GM11168 (cell line): ENCODE results near the gene CCDC178.

Source experiments
- in situ Hi-C: fragments of 300-500 bp; cut with MboI; formaldehyde crosslinking; loops from one replicate; pipeline ENCODE4 v1.12.0; 2022; ENCODE audit warnings: low sequenced_read_pairs; ENCODE audit not compliant: unreplicated experiment

CCDC178 gene

DNA sequence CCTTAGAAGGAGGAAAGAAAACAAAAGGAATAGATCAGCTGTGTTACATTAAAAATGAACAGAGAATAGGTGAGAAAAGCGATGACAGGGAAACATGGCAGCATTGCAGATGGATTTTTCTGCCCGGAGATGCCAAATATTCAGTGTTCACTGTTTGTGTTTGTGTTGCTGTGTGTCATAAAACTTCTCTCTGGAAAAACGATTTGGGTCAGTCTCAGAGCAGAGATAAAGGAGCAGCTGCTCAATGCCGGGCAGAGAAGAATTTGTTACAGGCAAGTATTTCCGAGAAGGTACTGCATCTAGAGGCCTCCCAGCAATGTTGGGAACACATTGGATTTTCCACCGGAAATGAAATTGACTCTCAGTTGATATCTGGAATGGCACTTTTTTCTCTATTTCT lies 511.3 kb downstream of the CCDC178 start:
- in situ Hi-C loops, result no loop called here

GRCh38 chr18:32922951-32923430 lies 517.5 kb downstream of the CCDC178 start:
- in situ Hi-C loops, result loop anchor here (5.0 kb wide), 1 partner anchor 191 kb away; no protein-coding TSS in a partner anchor

DNA sequence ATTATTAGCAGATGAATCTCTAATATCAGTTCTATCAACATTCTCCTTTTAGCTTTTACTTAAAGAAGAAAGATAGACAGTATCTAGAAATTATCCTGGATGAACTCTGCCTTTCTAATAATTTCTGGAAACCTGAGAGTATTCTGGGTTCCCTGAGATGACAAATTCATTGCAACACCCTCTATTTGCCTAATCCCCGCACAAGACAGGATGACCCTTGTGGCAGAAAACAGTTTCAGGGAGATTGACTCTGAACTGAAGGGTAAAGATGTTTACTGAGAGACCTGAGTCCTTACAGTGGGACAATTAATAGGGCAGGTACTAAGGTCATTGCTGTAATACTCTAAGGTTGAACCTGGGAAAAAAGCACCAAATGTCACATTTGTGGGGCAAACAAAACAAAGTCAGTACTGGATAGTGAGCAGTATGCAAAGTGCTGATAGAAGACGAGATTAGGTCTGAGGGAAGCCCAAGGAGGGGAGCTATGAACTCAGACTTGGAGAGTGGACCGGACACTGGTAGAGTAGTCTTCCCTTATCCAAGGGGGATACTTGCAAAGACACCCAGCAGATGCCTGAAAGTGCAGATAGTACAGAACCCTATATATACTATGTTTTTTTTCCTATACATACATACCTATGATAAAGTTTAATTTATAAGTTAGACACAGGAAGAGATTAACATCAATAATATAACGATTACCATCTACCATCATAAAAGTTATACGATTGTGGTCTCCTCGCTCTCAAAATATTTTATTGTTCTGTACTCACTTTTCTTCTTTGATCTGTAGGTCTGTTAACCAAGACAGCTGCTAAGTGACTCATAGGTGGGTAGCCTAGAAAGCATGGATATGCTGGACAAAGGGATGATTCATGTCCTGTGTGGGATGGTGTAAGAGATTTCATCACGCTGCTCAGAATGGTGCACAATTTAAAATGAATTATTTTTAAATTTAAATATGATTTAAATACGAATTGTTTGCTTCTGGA lies 519.4 kb downstream of the CCDC178 start:
- in situ Hi-C loops, result loop anchor here (5.0 kb wide), 1 partner anchor 189 kb away; no protein-coding TSS in a partner anchor

- in situ Hi-C loops, result loop anchor here (5.0 kb wide), 1 partner anchor 187 kb away; no protein-coding TSS in a partner anchor
These were observed 520.7 kb downstream of the CCDC178 start for GRCh38 chr18:32919799-32920198.

- in situ Hi-C loops, result no loop called here
These were observed 521.8 kb downstream of the CCDC178 start for GRCh38 chr18:32918692-32919250.

GRCh38 chr18:32915516-32915915 lies 525.0 kb downstream of the CCDC178 start:
- in situ Hi-C loops, result no loop called here

- in situ Hi-C loops, result no loop called here
These were observed 528.7 kb downstream of the CCDC178 start for GRCh38 chr18:32911660-32912284.

- in situ Hi-C loops, result no loop called here
These were observed 529.7 kb downstream of the CCDC178 start for GRCh38 chr18:32910694-32911296.

DNA sequence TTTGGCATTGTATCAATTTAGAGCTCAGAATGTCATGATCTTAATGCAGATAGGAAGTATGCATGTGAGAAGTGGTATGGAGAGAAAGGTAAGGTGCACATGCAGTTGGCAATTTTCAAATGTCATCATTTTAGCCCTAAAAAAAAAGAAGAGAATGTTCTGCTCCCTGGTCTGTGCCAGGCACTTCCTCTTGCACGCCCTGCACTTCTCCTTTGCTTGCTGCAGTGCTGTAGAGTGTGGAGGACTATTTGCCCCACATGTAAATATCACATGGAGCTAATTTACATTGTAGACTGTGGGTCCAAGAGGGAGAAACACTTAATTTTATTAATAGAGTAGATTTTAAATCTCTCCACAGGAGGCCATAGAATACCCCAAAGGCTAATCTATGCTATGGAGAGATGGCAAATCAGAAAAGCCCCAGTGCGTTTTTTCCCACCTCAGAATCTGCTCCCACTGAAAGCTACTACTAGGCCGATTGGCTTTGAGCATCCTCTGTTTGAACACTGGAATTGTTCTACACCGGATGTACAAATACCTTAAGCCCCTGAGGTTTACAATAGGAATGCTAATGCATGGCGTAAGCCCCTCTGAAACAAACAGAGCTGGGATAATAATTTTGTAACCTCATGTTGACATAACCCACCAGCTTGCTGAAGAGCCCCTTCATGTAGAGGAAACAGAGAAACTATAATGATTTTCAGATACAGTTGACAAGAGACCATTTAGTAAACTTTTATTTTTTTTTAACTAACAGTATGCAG lies 530.5 kb downstream of the CCDC178 start:
- in situ Hi-C loops, result no loop called here

- in situ Hi-C loops, result no loop called here
These were observed 532.1 kb downstream of the CCDC178 start for GRCh38 chr18:32908424-32908805.

GRCh38 chr18:32907648-32908423 lies 532.7 kb downstream of the CCDC178 start:
- in situ Hi-C loops, result no loop called here

- in situ Hi-C loops, result no loop called here
These were observed 533.3 kb downstream of the CCDC178 start for GRCh38 chr18:32907311-32907585.

- in situ Hi-C loops, result no loop called here
These were observed 533.8 kb downstream of the CCDC178 start for GRCh38 chr18:32906506-32907310.

DNA sequence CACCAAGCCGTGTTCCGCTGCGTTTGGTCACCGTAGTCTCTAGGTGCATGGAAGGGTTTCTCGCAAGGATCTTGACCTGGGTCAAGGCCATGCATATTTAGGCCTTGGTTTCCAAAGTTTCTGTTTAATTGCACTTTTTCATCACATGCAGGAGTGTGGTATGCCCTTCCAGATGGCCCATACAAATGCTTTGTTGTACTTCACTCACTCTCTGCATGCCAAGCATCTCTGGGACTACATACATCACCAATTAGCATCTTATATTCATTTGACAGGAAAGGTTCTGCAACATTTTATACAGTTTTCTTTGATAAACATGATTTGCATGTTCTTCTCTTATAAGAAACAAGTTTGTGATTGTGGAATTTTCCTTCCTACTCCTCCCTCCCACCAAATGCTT lies 534.9 kb downstream of the CCDC178 start:
- in situ Hi-C loops, result no loop called here

DNA sequence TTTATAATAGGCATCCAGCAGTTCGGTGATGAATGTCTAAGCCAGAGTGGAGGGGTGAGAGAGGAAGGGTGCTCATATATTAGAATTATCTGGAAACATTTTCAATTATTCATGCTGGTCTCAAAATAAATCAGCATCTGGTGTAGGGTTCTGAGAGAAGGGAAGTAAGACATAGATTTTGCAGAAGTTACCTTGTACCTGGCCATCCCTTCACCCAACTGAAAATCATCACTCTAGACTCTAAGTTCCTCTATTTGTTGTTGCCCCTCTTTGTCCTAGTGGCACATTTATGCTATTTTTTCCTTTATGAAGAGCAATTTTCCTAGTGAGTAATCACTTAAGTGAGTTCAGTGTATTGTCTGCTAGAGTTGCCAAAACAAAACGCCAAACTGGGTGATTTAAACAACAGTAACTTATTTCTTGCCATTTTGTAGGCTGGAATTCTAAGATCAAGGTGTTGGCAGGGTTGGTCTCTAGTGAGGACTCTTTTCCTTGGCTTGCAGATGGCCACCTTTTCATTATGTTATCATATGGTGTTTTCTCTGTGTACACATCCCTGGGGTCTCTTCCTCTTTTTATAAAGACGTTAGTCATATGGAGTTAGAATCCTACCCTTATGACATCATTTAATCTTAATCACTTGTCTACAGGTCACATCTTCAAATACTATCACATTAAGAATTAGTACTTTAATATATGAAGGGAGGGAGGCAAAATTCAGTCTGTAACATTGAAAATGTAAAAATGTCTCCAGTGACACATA lies 537.8 kb downstream of the CCDC178 start:
- in situ Hi-C loops, result no loop called here

DNA sequence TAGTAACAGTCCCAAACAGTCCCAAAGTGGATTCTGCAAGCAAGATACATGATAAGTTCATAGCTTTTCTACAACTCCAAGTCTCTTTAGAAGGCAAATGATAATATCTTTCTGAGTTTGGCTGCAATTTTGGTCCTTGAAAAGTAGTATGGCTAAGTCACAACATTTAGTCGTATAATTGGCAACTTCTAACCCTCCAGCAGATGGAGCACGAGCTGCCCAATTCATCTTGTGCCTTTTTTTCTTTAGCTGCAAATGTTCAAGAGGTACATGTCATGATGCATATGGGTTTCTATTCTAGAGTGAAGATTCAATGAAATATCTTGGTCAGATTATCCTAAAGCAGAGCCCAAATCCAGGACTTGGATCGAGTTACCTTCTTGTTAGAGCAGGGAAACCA lies 540.7 kb downstream of the CCDC178 start:
- in situ Hi-C loops, result no loop called here

GRCh38 chr18:32896776-32897547 lies 543.6 kb downstream of the CCDC178 start:
- in situ Hi-C loops, result no loop called here
